Stomach smooth muscle (tissue), 2 donors: ENCODE data around the gene MYPN.
"Not testable (repeated sequence)": the region's sequence is repeated elsewhere in the genome, so short reads cannot be mapped to it uniquely, and the experiment has no call there.

Source experiments
- H3K27ac ChIP-seq: one replicate; pipeline ENCODE4 v1.7.0; 2013; ENCODE audit warnings: mild to moderate bottlenecking, low read length, inconsistent platforms
- H3K27me3 ChIP-seq, 2 donors: one replicate each; pipeline ENCODE4 v1.7.0; 2013; ENCODE audit warnings: low read length in 2 of 2; ENCODE audit not compliant: insufficient read depth in 2 of 2, control insufficient read depth in 1 of 2
- H3K36me3 ChIP-seq, 2 donors: one replicate each; pipeline ENCODE4 v1.7.0; 2013; ENCODE audit warnings: low read length in 2 of 2; ENCODE audit not compliant: control insufficient read depth in 2 of 2, insufficient read depth in 2 of 2
- H3K4me1 ChIP-seq: one replicate; pipeline ENCODE4 v1.7.0; 2013; ENCODE audit warnings: low read length; ENCODE audit not compliant: control insufficient read depth, insufficient read depth
- H3K4me3 ChIP-seq, 2 donors: one replicate each; pipeline ENCODE4 v1.7.0; 2013; ENCODE audit warnings: low read length in 2 of 2
- H3K9ac ChIP-seq, 2 donors: one replicate each; pipeline ENCODE4 v1.7.0; 2013; ENCODE audit warnings: low read length in 2 of 2, mild to moderate bottlenecking in 1 of 2
- H3K9me3 ChIP-seq, 2 donors: one replicate each; pipeline ENCODE4 v1.7.0; 2013; ENCODE audit warnings: low read length in 2 of 2; ENCODE audit not compliant: control insufficient read depth in 2 of 2
- donor health status: healthy.
- donor health status: Pancreatic carcinoma.

The MYPN gene

DNA sequence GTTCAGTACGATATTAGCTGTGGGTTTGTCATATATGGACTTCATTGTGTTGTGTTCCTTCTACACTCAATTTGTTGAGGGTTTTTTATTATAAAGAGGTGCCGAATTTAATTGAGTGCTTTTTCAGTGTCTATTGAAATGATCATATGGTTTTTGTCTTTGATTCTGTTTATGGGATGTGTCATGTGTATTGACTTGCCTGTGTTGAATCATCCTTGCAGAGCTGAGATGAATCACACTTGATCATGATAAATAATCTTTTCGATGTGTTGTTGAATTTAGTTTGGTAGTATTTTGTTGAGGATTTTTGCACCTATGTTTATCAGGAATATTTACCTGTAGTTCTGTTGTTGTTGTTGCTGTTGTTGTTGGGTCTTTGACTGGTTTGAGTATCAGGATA is 82.8 kb downstream of the MYPN start:
- no peak overlapping the region for H3K9ac ChIP-seq

DNA sequence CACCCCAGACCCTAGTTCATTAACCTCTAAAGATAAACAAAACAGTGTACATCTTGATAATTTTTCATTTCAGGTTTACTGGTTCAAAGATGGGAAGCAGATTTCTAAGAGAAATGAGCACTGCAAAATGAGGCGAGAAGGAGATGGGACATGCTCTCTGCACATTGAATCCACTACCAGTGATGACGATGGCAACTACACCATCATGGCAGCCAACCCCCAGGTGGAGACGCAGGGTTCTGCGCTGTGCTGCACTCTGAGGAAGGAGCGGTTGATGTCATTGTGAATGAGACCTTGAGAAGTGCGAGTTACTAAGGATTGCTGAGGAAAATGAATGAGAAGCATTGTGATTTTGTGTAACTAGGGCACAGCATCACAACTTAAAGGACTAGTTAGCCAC is 85.0 kb downstream of the MYPN start:
- Histone ChIP-seq H3K27ac (no peak overlapping the region), H3K4me3 (no peak overlapping the region), H3K4me1 (no peaks in the 10 kb centered on the region), H3K27me3 (peaks cover 1% of the 10 kb centered on the region in 2 donors), H3K9me3 (no peaks in the 10 kb centered on the region), H3K9ac (no peak overlapping the region), H3K36me3 (no peaks in the 10 kb centered on the region)

More for the DNA sequence above, 82.8 kb downstream of the MYPN start:
- H3K9me3 ChIP-seq = no peaks in the 10 kb centered on the region
- no peaks in the 10 kb centered on the region for H3K4me1 ChIP-seq
- H3K36me3 ChIP-seq = no peaks in the 10 kb centered on the region
- no peaks in the 10 kb centered on the region for H3K27me3 ChIP-seq
- H3K4me3 ChIP-seq = no peak overlapping the region
- H3K27ac ChIP-seq = no peak overlapping the region

DNA sequence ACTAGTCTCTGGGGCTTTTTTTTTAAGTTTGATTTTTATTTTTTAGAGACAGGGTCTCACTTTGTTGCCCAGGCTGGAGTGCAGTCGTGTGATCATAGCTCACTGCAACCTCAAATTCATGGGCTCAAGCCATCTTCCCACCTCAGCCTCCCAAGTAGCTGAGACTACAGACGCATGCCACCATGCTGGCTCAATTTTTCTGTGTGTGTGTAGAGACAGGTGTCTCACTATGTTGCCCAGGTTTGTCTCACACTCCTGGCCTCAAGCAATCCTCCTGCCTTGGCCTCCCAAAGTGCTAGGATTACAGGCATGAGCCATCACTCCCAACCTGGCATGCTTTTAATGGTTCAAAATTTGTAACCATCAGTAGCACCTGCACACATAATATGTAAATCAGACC is 86.5 kb downstream of the MYPN start:
- H3K36me3 ChIP-seq, H3K4me1 ChIP-seq, H3K9ac ChIP-seq, H3K4me3 ChIP-seq, H3K27me3 ChIP-seq, H3K27ac ChIP-seq, H3K9me3 ChIP-seq: not testable (repeated sequence)

DNA sequence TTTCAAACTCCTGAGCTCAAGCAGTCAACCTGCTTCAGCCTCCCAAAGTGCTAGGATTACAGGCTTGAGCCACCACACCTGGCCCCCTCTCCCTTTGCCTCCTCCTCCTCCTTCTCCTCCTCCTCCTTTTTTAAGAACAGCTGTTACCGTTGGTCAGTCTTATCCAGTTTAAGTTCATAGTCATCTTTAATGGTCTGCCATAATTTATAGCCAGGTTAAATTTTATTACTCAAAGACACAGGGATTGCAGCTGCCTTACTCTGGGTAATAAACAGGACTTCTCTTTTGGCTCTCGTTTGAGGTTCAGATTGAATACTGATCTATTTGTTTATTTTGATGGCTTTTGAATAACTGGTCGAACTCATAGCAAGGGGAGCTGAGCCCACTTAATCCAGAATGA is 87.4 kb downstream of the MYPN start:
- no peaks in the 10 kb centered on the region for H3K4me1 ChIP-seq
- peaks cover 7 to 9% of the 10 kb centered on the region in 2 donors for H3K27me3 ChIP-seq
- H3K36me3 ChIP-seq = no peaks in the 10 kb centered on the region
- no peaks in the 10 kb centered on the region for H3K9me3 ChIP-seq
- H3K4me3 ChIP-seq = no peak overlapping the region
- H3K9ac ChIP-seq = no peak overlapping the region
- H3K27ac ChIP-seq = no peak overlapping the region

DNA sequence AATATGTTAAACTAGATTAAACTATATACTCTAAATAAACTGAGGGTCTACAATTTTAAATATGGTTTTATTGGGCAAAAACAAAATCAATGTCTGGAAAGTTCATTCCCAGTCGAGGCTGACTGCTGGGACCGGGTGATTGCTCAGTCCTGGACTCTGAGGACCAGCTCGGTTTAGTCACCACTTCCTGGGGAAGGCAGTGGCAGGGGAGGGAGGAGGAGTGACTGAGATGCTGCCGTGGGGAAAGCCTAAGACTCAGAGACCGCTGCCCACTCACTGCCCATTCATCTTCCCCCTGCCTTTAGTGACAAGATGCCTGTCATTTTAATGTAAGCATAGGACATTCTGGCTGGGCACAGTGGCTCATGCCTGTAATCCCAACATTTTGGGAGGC is 93.7 kb downstream of the MYPN start:
- Histone ChIP-seq H3K27me3 (peaks cover 7 to 11% of the 10 kb centered on the region in 2 donors), H3K9me3 (no peaks in the 10 kb centered on the region), H3K4me3 (no peak overlapping the region), H3K27ac (no peak overlapping the region), H3K9ac (no peak overlapping the region), H3K36me3 (no peaks in the 10 kb centered on the region), H3K4me1 (no peaks in the 10 kb centered on the region)

DNA sequence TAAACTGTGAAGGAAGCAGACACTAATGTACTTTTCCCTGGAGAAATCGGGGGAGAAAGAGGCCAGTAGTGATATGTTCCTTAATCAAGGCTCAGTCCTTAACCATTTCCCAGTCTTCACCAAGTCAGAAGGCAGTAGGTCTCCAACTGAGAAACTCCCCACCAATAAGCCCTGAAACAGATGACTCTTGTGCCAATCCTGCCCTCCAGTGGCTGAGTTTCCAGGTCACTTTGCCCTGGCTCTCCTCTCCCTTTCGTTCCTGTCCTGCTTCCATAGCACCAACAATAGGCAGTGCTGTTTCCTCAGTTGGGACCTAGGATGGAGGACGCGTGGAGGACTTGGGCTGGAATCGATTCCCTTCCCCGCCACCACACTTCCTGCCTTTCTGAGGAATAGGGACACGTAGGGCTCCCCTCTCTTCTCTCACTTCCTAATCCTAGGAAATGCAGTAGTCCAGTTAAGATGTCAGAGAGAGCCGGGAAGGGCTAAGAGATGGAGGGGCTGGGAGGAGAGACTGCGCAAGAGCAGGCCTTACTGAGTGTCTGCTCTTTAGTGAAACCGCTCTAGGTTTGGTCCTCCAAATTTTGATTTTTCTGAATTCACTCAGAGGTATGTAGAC is 99.2 kb downstream of the MYPN start:
- no peak overlapping the region for H3K27ac ChIP-seq
- H3K4me1 ChIP-seq = no peaks in the 10 kb centered on the region
- no peaks in the 10 kb centered on the region for H3K9me3 ChIP-seq
- H3K4me3 ChIP-seq = no peak overlapping the region
- peaks cover 0 to 3% of the 10 kb centered on the region in 2 donors for H3K27me3 ChIP-seq
- no peak overlapping the region for H3K9ac ChIP-seq
- H3K36me3 ChIP-seq = no peaks in the 10 kb centered on the region

DNA sequence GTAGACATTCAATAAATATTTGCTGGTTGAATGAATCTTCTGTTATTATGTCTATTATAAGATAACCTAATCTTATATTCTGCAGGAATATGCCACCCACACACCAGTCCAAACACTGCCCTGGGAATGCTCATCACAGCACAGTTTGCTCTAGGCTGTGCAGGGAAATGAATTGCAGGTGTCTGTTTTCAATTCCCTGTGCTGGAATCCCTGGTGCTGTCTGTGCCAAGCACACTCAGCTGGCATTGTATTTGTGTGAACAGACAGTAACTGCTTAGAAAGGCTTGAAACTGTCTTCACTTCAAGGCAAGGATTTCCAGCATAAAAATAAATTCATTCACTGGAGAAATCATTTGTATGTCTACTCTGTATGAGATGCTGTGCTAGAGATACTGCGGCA is 102.4 kb downstream of the MYPN start:
- Histone ChIP-seq H3K27ac (no peak overlapping the region), H3K4me3 (no peak overlapping the region), H3K36me3 (no peaks in the 10 kb centered on the region), H3K9me3 (no peaks in the 10 kb centered on the region), H3K27me3 (no peaks in the 10 kb centered on the region), H3K9ac (no peak overlapping the region), H3K4me1 (no peaks in the 10 kb centered on the region)

DNA sequence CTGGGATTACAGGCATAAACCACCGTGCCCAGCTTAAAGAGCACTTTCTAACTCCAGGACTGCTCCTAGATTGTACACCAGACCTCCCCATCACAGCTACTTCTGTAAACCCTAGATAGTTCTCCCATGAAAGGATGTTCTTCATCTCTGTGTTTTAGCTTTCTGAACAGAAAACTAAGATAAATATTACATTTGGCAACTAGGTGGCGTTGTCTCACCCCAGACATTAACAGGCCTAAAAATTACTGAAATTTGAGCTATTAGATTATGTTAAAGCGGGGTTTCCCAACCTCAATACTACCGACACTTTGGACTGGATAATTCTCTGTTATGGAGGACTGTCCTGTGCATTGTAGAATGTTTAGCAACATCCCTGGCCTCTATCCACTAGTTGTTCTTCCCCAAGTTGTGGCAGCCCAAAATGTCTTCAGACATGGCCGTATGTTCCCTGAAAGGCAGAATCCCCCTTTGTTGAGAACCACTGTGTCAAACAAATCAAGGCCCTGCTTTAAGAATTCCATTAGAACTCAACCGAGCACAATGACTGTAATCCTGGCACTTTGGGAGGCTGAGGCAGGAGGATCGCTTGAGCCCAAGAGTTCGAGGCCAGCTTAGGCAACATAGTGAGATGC is 103.5 kb downstream of the MYPN start:
- no peaks in the 10 kb centered on the region for H3K9me3 ChIP-seq
- no peak overlapping the region for H3K27ac ChIP-seq
- no peaks in the 10 kb centered on the region for H3K4me1 ChIP-seq
- H3K4me3 ChIP-seq = no peak overlapping the region
- H3K27me3 ChIP-seq = no peaks in the 10 kb centered on the region
- no peaks in the 10 kb centered on the region for H3K36me3 ChIP-seq
- H3K9ac ChIP-seq = no peak overlapping the region

DNA sequence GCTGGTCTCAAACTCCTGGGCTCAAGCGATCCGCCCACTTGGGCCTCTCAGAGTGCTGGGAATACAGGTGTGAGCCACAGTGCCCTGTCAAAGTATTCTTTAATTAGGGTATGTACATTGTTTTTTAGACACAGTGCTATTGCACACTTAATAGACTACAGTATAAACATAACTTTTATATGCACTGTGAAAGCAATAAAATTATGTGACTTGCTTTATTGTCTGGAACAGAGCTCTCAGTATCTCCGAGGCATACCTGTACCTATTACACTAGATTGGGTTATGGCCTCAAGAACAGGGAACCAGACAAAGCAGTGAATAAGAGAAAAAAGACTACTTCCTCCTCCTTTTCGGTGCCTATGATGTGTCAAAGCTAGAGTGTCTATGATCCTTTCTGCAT is 109.5 kb downstream of the MYPN start:
- H3K9me3 ChIP-seq = no peaks in the 10 kb centered on the region
- no peak overlapping the region for H3K4me3 ChIP-seq
- no peaks in the 10 kb centered on the region for H3K4me1 ChIP-seq
- no peaks in the 10 kb centered on the region for H3K27me3 ChIP-seq
- no peaks in the 10 kb centered on the region for H3K36me3 ChIP-seq
- no peak overlapping the region for H3K9ac ChIP-seq
- no peak overlapping the region for H3K27ac ChIP-seq

DNA sequence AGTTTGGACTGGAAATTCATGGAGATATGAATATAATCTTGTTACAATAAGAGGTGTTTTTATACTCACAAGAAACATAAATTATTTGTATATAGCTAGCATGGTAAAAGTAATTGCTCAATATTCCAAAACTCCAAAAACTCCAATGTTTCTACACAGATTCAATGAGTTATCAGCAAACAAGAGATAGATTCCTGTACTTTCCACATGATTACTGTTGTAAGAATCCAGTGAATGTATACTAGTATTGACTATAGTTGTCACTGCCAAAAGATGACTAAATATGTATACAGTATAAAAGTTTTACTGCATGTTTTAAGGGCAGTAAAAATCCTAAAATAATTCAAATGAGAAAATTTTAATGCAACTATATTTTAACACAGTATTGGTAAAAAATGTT is 111.9 kb downstream of the MYPN start:
- Histone ChIP-seq H3K36me3 (no peaks in the 10 kb centered on the region), H3K4me3 (no peak overlapping the region), H3K4me1 (no peaks in the 10 kb centered on the region), H3K9me3 (no peaks in the 10 kb centered on the region), H3K27ac (no peak overlapping the region), H3K9ac (no peak overlapping the region), H3K27me3 (no peaks in the 10 kb centered on the region)

DNA sequence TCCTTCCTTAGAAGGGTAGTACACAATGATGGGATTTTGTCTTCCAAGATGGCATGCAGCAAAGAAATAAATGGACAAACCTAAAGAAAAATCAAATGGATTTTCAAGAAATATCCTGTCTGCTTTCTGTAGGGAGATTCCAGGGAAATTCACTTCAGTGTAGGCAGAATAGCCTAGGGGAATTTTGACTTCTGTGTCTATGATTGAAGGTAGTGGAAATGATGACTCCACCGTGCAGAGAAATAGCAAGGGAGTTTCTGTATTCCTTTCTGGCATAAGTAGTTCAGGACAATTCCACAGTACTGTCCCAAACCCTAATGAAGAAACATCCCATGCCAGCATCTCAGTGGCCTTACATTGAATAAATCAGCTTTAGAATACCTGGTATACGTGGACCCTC is 113.1 kb downstream of the MYPN start:
- Histone ChIP-seq H3K27me3 (no peaks in the 10 kb centered on the region), H3K4me3 (no peak overlapping the region), H3K4me1 (no peaks in the 10 kb centered on the region), H3K27ac (no peak overlapping the region), H3K36me3 (no peaks in the 10 kb centered on the region), H3K9ac (no peak overlapping the region), H3K9me3 (no peaks in the 10 kb centered on the region)
